Activated naive CD8-positive, alpha-beta T cell treated with anti-CD3 and anti-CD28 coated beads, Interleukin-2, amount 10 ng/mL, durations not matched to agents 7 days and 5 days (primary cell): ENCODE results near the gene PLA2G4E. TPM values are rescaled to one million over a fixed set of nuclear protein-coding genes. Genes with fewer than 3 reads are reported as not detected.

Source experiments
- ATAC-seq: fragments of 150-1000 bp; cut with Tn5 transposase; one replicate; pipeline ENCODE4 v1.10.0; 2021; ENCODE audit warnings: low read depth, moderate library complexity
- POLR2A ChIA-PET: fragments of 350-600 bp; sonication (Branson Sonifier 250); formaldehyde crosslinking; loops from one replicate; lab custom pipeline; 2021; ENCODE audit warnings: antibody characterized with exemption; lab: Charles Lee
- DNase-seq: peaks from one replicate; pipeline ENCODE4 v3.0.0; 2021
- H3K27ac Mint-ChIP-seq: one replicate; pipeline ENCODE4 v1.8.0; 2022; ENCODE audit warnings: mild to moderate bottlenecking, mixed read lengths
- H3K27me3 Mint-ChIP-seq: one replicate; pipeline ENCODE4 v1.8.0; 2022; ENCODE audit warnings: mild to moderate bottlenecking, moderate library complexity, mixed read lengths
- H3K36me3 Mint-ChIP-seq: one replicate; pipeline ENCODE4 v1.8.0; 2021; ENCODE audit warnings: mild to moderate bottlenecking, mixed read lengths
- H3K4me1 Mint-ChIP-seq: one replicate; pipeline ENCODE4 v1.8.0; 2021; ENCODE audit warnings: mixed read lengths
- H3K4me3 Mint-ChIP-seq: one replicate; pipeline ENCODE4 v1.8.0; 2022; ENCODE audit warnings: mild to moderate bottlenecking, moderate library complexity, mixed read lengths
- H3K9me3 Mint-ChIP-seq: one replicate; pipeline ENCODE4 v1.8.0; 2021; ENCODE audit warnings: mixed read lengths
- total RNA-seq, 2 experiments: library from RNA; stranded (reverse); gene quantifications; one replicate each; pipeline ENCODE4 v1.2.3, GENCODE V29; 2021

Gene PLA2G4E
- total RNA-seq, 2 experiments from 2014 or later = not detected

GRCh38 chr15:42060477-42060763 is 39.6 kb upstream of the PLA2G4E start:
- Mint-ChIP-seq H3K9me3 (no peaks in the 10 kb centered on the region), H3K27me3 (peaks cover 32% of the 10 kb centered on the region), H3K36me3 (no peaks in the 10 kb centered on the region), H3K4me1 (peaks cover 8% of the 10 kb centered on the region), H3K4me3 (no peak overlapping the region), H3K27ac (no peak overlapping the region)
- POLR2A ChIA-PET = no interaction called here
- DNase-seq = no peak
- no peak for ATAC-seq

- DNase-seq = peak; percentile 74
- H3K27me3 Mint-ChIP-seq = peaks cover 37% of the 10 kb centered on the region
- POLR2A ChIA-PET = no interaction called here
- H3K4me3 Mint-ChIP-seq = no peak overlapping the region
- H3K9me3 Mint-ChIP-seq = no peaks in the 10 kb centered on the region
- ATAC-seq = no peak
- no peaks in the 10 kb centered on the region for H3K36me3 Mint-ChIP-seq
- H3K27ac Mint-ChIP-seq = no peak overlapping the region
- peaks cover 8% of the 10 kb centered on the region for H3K4me1 Mint-ChIP-seq
Observed at GRCh38 chr15:42059661-42060476, 39.0 kb upstream of the PLA2G4E start.

GRCh38 chr15:42058791-42059190 is 37.9 kb upstream of the PLA2G4E start:
- Mint-ChIP-seq H3K27me3 (peaks cover 40% of the 10 kb centered on the region), H3K4me1 (peaks cover 8% of the 10 kb centered on the region), H3K4me3 (no peak overlapping the region), H3K27ac (no peak overlapping the region), H3K9me3 (no peaks in the 10 kb centered on the region), H3K36me3 (no peaks in the 10 kb centered on the region)
- no peak for ATAC-seq
- POLR2A ChIA-PET = no interaction called here
- DNase-seq = no peak

- Mint-ChIP-seq H3K27ac (no peak overlapping the region), H3K9me3 (no peaks in the 10 kb centered on the region), H3K4me1 (peaks cover 8% of the 10 kb centered on the region), H3K4me3 (no peak overlapping the region), H3K27me3 (peaks cover 46% of the 10 kb centered on the region), H3K36me3 (no peaks in the 10 kb centered on the region)
- no peak for ATAC-seq
- POLR2A ChIA-PET = no interaction called here
- no peak for DNase-seq
Observed at GRCh38 chr15:42057799-42058646, 37.2 kb upstream of the PLA2G4E start.

- DNase-seq (peak; percentile 62), ATAC-seq (peak; percentile 82)
- H3K4me3 Mint-ChIP-seq = peak overlapping the region; percentile 41
- no peaks in the 10 kb centered on the region for H3K9me3 Mint-ChIP-seq
- POLR2A ChIA-PET = interaction anchor here (0.6 kb wide), 1 partner anchor 766 kb away, joined by 3 read pairs; no protein-coding TSS in a partner anchor
- no peak overlapping the region for H3K27ac Mint-ChIP-seq
- no peaks in the 10 kb centered on the region for H3K36me3 Mint-ChIP-seq
- H3K27me3 Mint-ChIP-seq = peaks cover 51% of the 10 kb centered on the region
- peaks cover 8% of the 10 kb centered on the region for H3K4me1 Mint-ChIP-seq
Observed at GRCh38 chr15:42056934-42057798, 36.3 kb upstream of the PLA2G4E start.

- Mint-ChIP-seq H3K4me3 (no peak overlapping the region), H3K4me1 (peaks cover 8% of the 10 kb centered on the region), H3K27me3 (peaks cover 51% of the 10 kb centered on the region), H3K36me3 (no peaks in the 10 kb centered on the region), H3K9me3 (no peaks in the 10 kb centered on the region), H3K27ac (no peak overlapping the region)
- no peak for ATAC-seq
- POLR2A ChIA-PET = no interaction called here
- no peak for DNase-seq
Observed at GRCh38 chr15:42053914-42054313, 33.1 kb upstream of the PLA2G4E start.

GRCh38 chr15:42053010-42053409 is 32.2 kb upstream of the PLA2G4E start:
- DNase-seq (no peak), ATAC-seq (no peak)
- Mint-ChIP-seq H3K27ac (no peak overlapping the region), H3K36me3 (no peaks in the 10 kb centered on the region), H3K27me3 (peaks cover 46% of the 10 kb centered on the region), H3K4me1 (peaks cover 8% of the 10 kb centered on the region), H3K9me3 (no peaks in the 10 kb centered on the region), H3K4me3 (no peak overlapping the region)
- POLR2A ChIA-PET = no interaction called here

- POLR2A ChIA-PET = no interaction called here
- DNase-seq = no peak
- no peaks in the 10 kb centered on the region for H3K4me1 Mint-ChIP-seq
- no peak overlapping the region for H3K27ac Mint-ChIP-seq
- H3K36me3 Mint-ChIP-seq = no peaks in the 10 kb centered on the region
- no peaks in the 10 kb centered on the region for H3K9me3 Mint-ChIP-seq
- peaks cover 29% of the 10 kb centered on the region for H3K27me3 Mint-ChIP-seq
- H3K4me3 Mint-ChIP-seq = no peak overlapping the region
- ATAC-seq = no peak
Observed at GRCh38 chr15:42050484-42051255, 29.8 kb upstream of the PLA2G4E start.

- no peak overlapping the region for H3K27ac Mint-ChIP-seq
- POLR2A ChIA-PET = no interaction called here
- no peak overlapping the region for H3K4me3 Mint-ChIP-seq
- H3K36me3 Mint-ChIP-seq = no peaks in the 10 kb centered on the region
- DNase-seq (no peak), ATAC-seq (no peak)
- H3K9me3 Mint-ChIP-seq = no peaks in the 10 kb centered on the region
- peaks cover 16% of the 10 kb centered on the region for H3K27me3 Mint-ChIP-seq
- H3K4me1 Mint-ChIP-seq = peaks cover 6% of the 10 kb centered on the region
Observed at GRCh38 chr15:42048821-42049200, 28.0 kb upstream of the PLA2G4E start.

GRCh38 chr15:42048080-42048820 is 27.4 kb upstream of the PLA2G4E start:
- no peak for ATAC-seq
- Mint-ChIP-seq H3K4me3 (no peak overlapping the region), H3K4me1 (peaks cover 6% of the 10 kb centered on the region), H3K36me3 (no peaks in the 10 kb centered on the region), H3K9me3 (no peaks in the 10 kb centered on the region), H3K27me3 (peaks cover 10% of the 10 kb centered on the region), H3K27ac (no peak overlapping the region)
- DNase-seq = no peak
- POLR2A ChIA-PET = no interaction called here

- Mint-ChIP-seq H3K4me1 (peaks cover 6% of the 10 kb centered on the region), H3K27me3 (peaks cover 8% of the 10 kb centered on the region), H3K9me3 (no peaks in the 10 kb centered on the region), H3K4me3 (no peak overlapping the region), H3K36me3 (no peaks in the 10 kb centered on the region), H3K27ac (no peak overlapping the region)
- POLR2A ChIA-PET = no interaction called here
- ATAC-seq = no peak
- DNase-seq = no peak
Observed at GRCh38 chr15:42046597-42046996, 25.8 kb upstream of the PLA2G4E start.

- H3K4me1 Mint-ChIP-seq = peaks cover 6% of the 10 kb centered on the region
- POLR2A ChIA-PET = no interaction called here
- peaks cover 13% of the 10 kb centered on the region for H3K27me3 Mint-ChIP-seq
- H3K4me3 Mint-ChIP-seq = no peak overlapping the region
- no peak for DNase-seq
- ATAC-seq = no peak
- H3K36me3 Mint-ChIP-seq = no peaks in the 10 kb centered on the region
- H3K9me3 Mint-ChIP-seq = no peaks in the 10 kb centered on the region
- H3K27ac Mint-ChIP-seq = no peak overlapping the region
Observed at GRCh38 chr15:42045211-42045615, 24.4 kb upstream of the PLA2G4E start.
